IMR-90 (cell line): ENCODE results near the gene PKP4. TPM values are rescaled to one million over a fixed set of nuclear protein-coding genes. Genes with fewer than 3 reads are reported as not detected.

Source experiments
- ATAC-seq: fragments of 200-7000 bp; cut with Tn5 transposase; 2 replicates; pipeline ENCODE4 v1.9.1; 2020; ENCODE audit warnings: low read depth, mild to moderate bottlenecking, moderate library complexity
- BruUV-seq: library from RNA; stranded (reverse); fragments of 400-500 nt; replicated peaks from 2 replicates; lab custom pipeline; 2021; lab: Mats Ljungman, UMichigan
- CTCF ChIA-PET: fragments of 300-600 bp; formaldehyde crosslinking; extraction: SDS; loops from one replicate; lab custom pipeline; 2021; ENCODE audit warnings: antibody characterized with exemption; lab: Yijun Ruan, JAX
- POLR2A ChIA-PET: fragments of 300-600 bp; sonication (Branson Sonifier 250); formaldehyde crosslinking; loops from one replicate; lab custom pipeline; 2022; ENCODE audit warnings: antibody characterized with exemption; ENCODE audit not compliant: unreplicated experiment; lab: Charles Lee
- DNase-seq: peaks from one replicate; pipeline ENCODE4 v3.0.0; 2013
- H2AFZ ChIP-seq: replicated peaks from 2 replicates; pipeline ENCODE3; 2013; ENCODE audit warnings: low read length, mild to moderate bottlenecking; ENCODE audit not compliant: poor library complexity
- H2AK5ac ChIP-seq: 2 replicates; pipeline ENCODE4 v1.6.1; 2013; ENCODE audit warnings: low read depth, low read length, inconsistent platforms
- H2AK9ac ChIP-seq: replicated peaks from 2 replicates; pipeline ENCODE3; 2013; ENCODE audit warnings: mild to moderate bottlenecking, low read depth, low read length, moderate library complexity; ENCODE audit not compliant: poor library complexity
- H2BK120ac ChIP-seq: 2 replicates; pipeline ENCODE4 v1.6.1; 2013; ENCODE audit warnings: low read depth, low read length, inconsistent platforms
- H2BK15ac ChIP-seq: 3 replicates; pipeline ENCODE4 v1.6.1; 2013; ENCODE audit warnings: low read depth, low read length, inconsistent platforms
- H2BK20ac ChIP-seq: 2 replicates; pipeline ENCODE4 v1.6.1; 2013; ENCODE audit warnings: low read depth, mild to moderate bottlenecking, inconsistent platforms, low read length, moderate library complexity
- H2BK5ac ChIP-seq: 2 replicates; pipeline ENCODE4 v1.6.1; 2013; ENCODE audit warnings: mild to moderate bottlenecking, low read depth, low read length, inconsistent platforms; ENCODE audit not compliant: poor library complexity, severe bottlenecking
- H3K14ac ChIP-seq: replicated peaks from 2 replicates; pipeline ENCODE4 v1.6.1; 2013; ENCODE audit warnings: low read depth, low read length, inconsistent platforms
- H3K18ac ChIP-seq: 2 replicates; pipeline ENCODE4 v1.6.1; 2013; ENCODE audit warnings: low read depth, low read length, control low read depth
- H3K23ac ChIP-seq: 2 replicates; pipeline ENCODE4 v1.6.1; 2013; ENCODE audit warnings: low read depth, low read length, inconsistent platforms
- H3K27ac ChIP-seq: 2 replicates; pipeline ENCODE4 v1.5.1; 2013; ENCODE audit warnings: mild to moderate bottlenecking, control low read depth, low read length; ENCODE audit not compliant: insufficient read depth
- H3K27me3 ChIP-seq: 2 replicates; pipeline ENCODE4 v1.6.1; 2013; ENCODE audit warnings: low read length; ENCODE audit not compliant: control insufficient read depth, insufficient read depth
- H3K36me3 ChIP-seq: 2 replicates; pipeline ENCODE4 v1.6.1; 2013; ENCODE audit warnings: low read length, mixed read lengths; ENCODE audit not compliant: control insufficient read depth, insufficient read depth
- H3K4ac ChIP-seq: 2 replicates; pipeline ENCODE4 v1.6.1; 2013; ENCODE audit warnings: low read depth, low read length, inconsistent platforms
- H3K4me1 ChIP-seq: 2 replicates; pipeline ENCODE4 v1.6.1; 2013; ENCODE audit warnings: low read length, mixed read lengths; ENCODE audit not compliant: control insufficient read depth, insufficient read depth
- H3K4me2 ChIP-seq: 2 replicates; pipeline ENCODE4 v1.6.1; 2013; ENCODE audit warnings: low read depth, mild to moderate bottlenecking, control low read depth, low read length, moderate library complexity
- H3K4me3 ChIP-seq: 2 replicates; pipeline ENCODE4 v1.5.1; 2013; ENCODE audit warnings: low read depth, mild to moderate bottlenecking, control low read depth, low read length, moderate library complexity; ENCODE audit not compliant: insufficient read depth
- H3K56ac ChIP-seq: 2 replicates; pipeline ENCODE4 v1.6.1; 2013; ENCODE audit warnings: low read length, inconsistent platforms; ENCODE audit not compliant: insufficient read depth; ENCODE audit errors: extremely low read depth
- H3K79me1 ChIP-seq, 2 experiments: 2 replicates each; pipeline ENCODE4 v1.6.1; 2013; ENCODE audit warnings: low read length in 2 of 2, inconsistent platforms in 1 of 2, low read depth in 1 of 2
- H3K9ac ChIP-seq: 2 replicates; pipeline ENCODE4 v1.6.1; 2013; ENCODE audit warnings: low read depth, low read length, control low read depth
- H3K9me1 ChIP-seq: 2 replicates; pipeline ENCODE4 v1.6.1; 2013; ENCODE audit warnings: low read length, inconsistent platforms; ENCODE audit not compliant: insufficient read depth
- H3K9me3 ChIP-seq: 2 replicates; pipeline ENCODE4 v1.6.1; 2013; ENCODE audit warnings: low read length; ENCODE audit not compliant: control insufficient read depth, insufficient read depth
- H4K20me1 ChIP-seq: 2 replicates; pipeline ENCODE4 v1.6.1; 2013; ENCODE audit warnings: low read length, inconsistent platforms; ENCODE audit not compliant: insufficient read depth
- H4K5ac ChIP-seq: 2 replicates; pipeline ENCODE4 v1.6.1; 2013; ENCODE audit warnings: mild to moderate bottlenecking, low read depth, low read length, control low read depth
- H4K8ac ChIP-seq, 2 experiments: 2 replicates each; pipeline ENCODE4 v1.6.1; 2013; ENCODE audit warnings: low read depth in 2 of 2, low read length in 2 of 2, control low read depth in 1 of 2, inconsistent platforms in 1 of 2
- H4K91ac ChIP-seq: 2 replicates; pipeline ENCODE4 v1.6.1; 2013; ENCODE audit warnings: low read depth, low read length, inconsistent platforms; ENCODE audit not compliant: insufficient read depth
- CTCF ChIP-seq: conservative IDR thresholded peaks from 2 replicates; pipeline ENCODE4 v1.5.1; 2012; ENCODE audit warnings: mild to moderate bottlenecking, low read depth, low read length, improper control_type of control experiment
- MAFK ChIP-seq: IDR thresholded peaks from 2 replicates; pipeline ENCODE4 v1.6.1; 2012; ENCODE audit warnings: low read depth, low read length, improper control_type of control experiment
- MAZ ChIP-seq: IDR thresholded peaks from 2 replicates; pipeline ENCODE4 v1.6.1; 2012; ENCODE audit warnings: low read depth, mild to moderate bottlenecking, low read length, improper control_type of control experiment, moderate library complexity, borderline replicate concordance
- WGBS, 2 experiments: methylation state at CpG; one replicate each; pipeline versions ENCODE4 v1.1.5 to v1.1.7; 2013; ENCODE audit warnings: missing lambda C conversion rate in 2 of 2; ENCODE audit not compliant: insufficient read length in 1 of 2; ENCODE audit errors: extremely low coverage in 2 of 2; 5-methylcytosine and 5-hydroxymethylcytosine counted together
- dilution Hi-C: fragments of 300-500 bp; cut with HindIII; formaldehyde crosslinking; loops from one replicate; pipeline ENCODE4 v1.14.3; 2018; ENCODE audit warnings: low sequenced_read_pairs; ENCODE audit not compliant: unreplicated experiment
- in situ Hi-C: fragments of 300-500 bp; cut with MboI; formaldehyde crosslinking; loops from 3 replicates; pipeline ENCODE4 v1.14.3; 2019; ENCODE audit warnings: low sequenced_read_pairs, inconsistent platforms, mixed read lengths
- intact Hi-C: fragments of 100-400 bp; cut with micrococcal nuclease; formaldehyde crosslinking; loops from 2 replicates; pipeline ENCODE4 v1.10.0; 2022
- polyA plus RNA-seq, 3 experiments: library from polyadenylated mRNA; depleted of rRNA; stranded (reverse); fragments of >200 nt; gene quantifications; 2 replicates each; pipeline ENCODE4 v1.2.3, GENCODE V29; 2012; ENCODE audit warnings: low replicate concordance in 1 of 3
- total RNA-seq: library from RNA; depleted of rRNA; stranded (reverse); fragments of >200 nt; gene quantifications from 2 replicates; pipeline ENCODE4 v1.2.3, GENCODE V29; 2012

PKP4 gene
- total and polyA plus RNA-seq, 2 of the 4 experiments (the other 2 are of a cell fraction) = 20.1 to 37.8 TPM

- H2AFZ ChIP-seq = no peak overlapping the region
- dilution Hi-C loops (no loop called here), in situ Hi-C loops (no loop called here), intact Hi-C loops (no loop called here)
- DNase-seq = peak; percentile 3
- H4K91ac ChIP-seq = no peak overlapping the region
- no peak overlapping the region for H2BK120ac ChIP-seq
- ATAC-seq = peak; percentile 42
- BruUV-seq = no TSS peak
- H3K4me2 ChIP-seq = no peak overlapping the region
- H2BK5ac ChIP-seq = no peak overlapping the region
- peaks cover 2% of the 10 kb centered on the region for H3K4me1 ChIP-seq
- H2BK20ac ChIP-seq = no peak overlapping the region
- no peaks in the 10 kb centered on the region for H3K36me3 ChIP-seq
- no peak overlapping the region for H2AK9ac ChIP-seq
- H2AK5ac ChIP-seq = no peak overlapping the region
- H3K4me3 ChIP-seq = no peak overlapping the region
- H2BK15ac ChIP-seq = no peak overlapping the region
- H4K5ac ChIP-seq = no peak overlapping the region
- no peak overlapping the region for H3K9ac ChIP-seq
- H4K8ac ChIP-seq = no peak overlapping the region
- no peak overlapping the region for H3K56ac ChIP-seq
- no peak overlapping the region for H3K27ac ChIP-seq
- H3K9me3 ChIP-seq = no peaks in the 10 kb centered on the region
- no peaks in the 10 kb centered on the region for H4K20me1 ChIP-seq
- CTCF ChIA-PET = no interaction called here
- peaks cover 4% of the 10 kb centered on the region; the same call in 1 of the 2 replicates for H3K9me1 ChIP-seq
- H3K14ac ChIP-seq = no peak overlapping the region
- H3K18ac ChIP-seq = no peak overlapping the region
- no peak overlapping the region for H3K4ac ChIP-seq
- no peaks in the 10 kb centered on the region for H3K27me3 ChIP-seq
- POLR2A ChIA-PET = no interaction called here
- H3K79me1 ChIP-seq = peaks cover 3 to 13% of the 10 kb centered on the region in 2 experiments; a peak in 2 of 4 replicates
- no peak overlapping the region for H3K23ac ChIP-seq
- TF ChIP-seq CTCF (no peak), MAFK (no peak), MAZ (no peak)
- WGBS, 2 experiments = no CpG with 5 or more reads among the region's 2 CpGs
Measured at GRCh38 chr2:158575051-158575635, 118.4 kb downstream of the PKP4 start.
